IPS DF 4.7 (cell line): ENCODE data around the gene FASTKD2.
"Not testable (repeated sequence)": the region's sequence is repeated elsewhere in the genome, so short reads cannot be mapped to it uniquely, and the experiment has no call there.

ENCODE experiments used
- DNase-seq: peaks from one replicate; pipeline ENCODE4 v3.0.0-alpha.2; 2013; ENCODE audit warnings: low spot score; ENCODE audit errors: extremely low read depth

FASTKD2 gene

GRCh38 chr2:206790311-206790935, 25.0 kb downstream of the FASTKD2 start:
- no peak for DNase-seq

GRCh38 chr2:206792645-206793044, 27.2 kb downstream of the FASTKD2 start:
- no peak for DNase-seq

- DNase-seq: no peak
Measured at GRCh38 chr2:206797376-206797775, 32.0 kb downstream of the FASTKD2 start.

GRCh38 chr2:206798000-206798399, 32.6 kb downstream of the FASTKD2 start:
- no peak for DNase-seq

- DNase-seq: no peak
Measured at GRCh38 chr2:206799083-206799482, 33.7 kb downstream of the FASTKD2 start.

- DNase-seq: no peak
Measured at GRCh38 chr2:206800506-206801417, 35.4 kb downstream of the FASTKD2 start.

- DNase-seq: no peak
Measured at GRCh38 chr2:206801418-206802189, 36.2 kb downstream of the FASTKD2 start.

- DNase-seq: no peak
Measured at GRCh38 chr2:206802654-206803514, 37.5 kb downstream of the FASTKD2 start.

- DNase-seq: no peak
Measured at GRCh38 chr2:206804326-206804725, 38.9 kb downstream of the FASTKD2 start.

GRCh38 chr2:206805887-206806607, 40.6 kb downstream of the FASTKD2 start:
- DNase-seq: no peak

GRCh38 chr2:206807624-206808023, 42.2 kb downstream of the FASTKD2 start:
- not testable (repeated sequence) for DNase-seq

GRCh38 chr2:206812471-206812870, 47.1 kb downstream of the FASTKD2 start:
- not testable (repeated sequence) for DNase-seq

- DNase-seq: no peak
Measured at GRCh38 chr2:206814498-206814897, 49.1 kb downstream of the FASTKD2 start.

GRCh38 chr2:206820807-206821206, 55.4 kb downstream of the FASTKD2 start:
- no peak for DNase-seq

- no peak for DNase-seq
Measured at GRCh38 chr2:206823178-206823577, 57.8 kb downstream of the FASTKD2 start.

GRCh38 chr2:206824087-206824618, 58.7 kb downstream of the FASTKD2 start:
- DNase-seq: no peak

GRCh38 chr2:206824993-206825392, 59.6 kb downstream of the FASTKD2 start:
- no peak for DNase-seq

- DNase-seq: no peak
Measured at GRCh38 chr2:206831442-206831995, 66.1 kb downstream of the FASTKD2 start.

GRCh38 chr2:206832873-206833272, 67.5 kb downstream of the FASTKD2 start:
- no peak for DNase-seq

- no peak for DNase-seq
Measured at GRCh38 chr2:206833291-206833690, 67.9 kb downstream of the FASTKD2 start.
